ENCODE measurements around the gene AZIN2.
"Not testable (repeated sequence)": the region's sequence is repeated elsewhere in the genome, so short reads cannot be mapped to it uniquely, and the experiment has no call there.

Gene AZIN2

DNA sequence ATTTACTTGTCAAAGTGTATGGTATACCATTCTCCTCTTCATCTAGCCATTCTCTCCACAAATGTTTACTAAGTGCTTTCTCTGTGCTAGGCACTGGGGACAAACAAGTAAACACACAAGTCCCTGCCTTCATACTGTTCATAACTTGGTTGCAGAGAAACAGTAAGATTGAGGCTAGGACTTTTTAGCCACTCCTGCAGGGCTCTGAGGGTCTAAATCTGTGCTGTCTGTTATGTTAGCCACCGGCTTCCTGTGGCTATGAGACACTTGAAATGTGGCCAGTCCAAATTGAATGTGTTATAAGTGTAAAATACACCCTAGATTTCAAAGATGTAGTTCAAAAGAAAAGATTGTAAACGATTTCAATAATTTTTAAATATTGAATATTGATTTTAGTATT lies 50.2 kb downstream of the AZIN2 start:
- no peak for FAIRE-seq

- no peak for FAIRE-seq
Measured at GRCh38 chr1:33132549-33132948, 51.6 kb downstream of the AZIN2 start.

DNA sequence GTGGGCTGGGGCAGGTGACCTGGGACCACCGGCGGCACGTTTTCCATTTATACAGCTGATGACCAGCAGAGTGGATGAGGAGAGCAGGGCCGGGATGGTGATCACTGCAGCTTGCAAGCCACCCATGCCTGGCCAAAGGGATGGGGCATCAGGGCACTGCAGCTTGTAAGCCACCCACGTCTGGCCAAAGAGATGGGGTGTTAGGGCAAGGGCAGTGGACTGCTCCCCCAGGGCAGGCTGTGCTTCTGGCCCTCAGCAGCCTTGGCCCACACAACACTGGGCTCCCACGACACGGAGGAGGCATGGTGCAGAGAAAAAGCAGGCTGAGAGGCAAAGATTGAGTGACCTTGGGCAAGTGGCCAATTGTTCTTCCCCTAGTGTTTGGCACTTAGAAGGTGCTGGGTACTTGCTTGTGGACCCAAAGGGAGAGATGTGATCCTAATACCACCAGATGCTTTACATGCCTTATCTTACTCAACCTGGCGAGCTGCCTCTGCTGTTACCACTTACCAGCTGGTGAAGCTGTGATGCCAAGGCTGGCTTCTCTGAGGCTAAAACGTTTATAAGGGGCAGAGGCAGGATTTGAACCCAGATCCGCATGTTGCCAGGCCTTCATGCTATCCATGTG lies 52.6 kb downstream of the AZIN2 start:
- no peak for FAIRE-seq

GRCh38 chr1:33136041-33136440 lies 55.1 kb downstream of the AZIN2 start:
- FAIRE-seq: not testable (repeated sequence)

DNA sequence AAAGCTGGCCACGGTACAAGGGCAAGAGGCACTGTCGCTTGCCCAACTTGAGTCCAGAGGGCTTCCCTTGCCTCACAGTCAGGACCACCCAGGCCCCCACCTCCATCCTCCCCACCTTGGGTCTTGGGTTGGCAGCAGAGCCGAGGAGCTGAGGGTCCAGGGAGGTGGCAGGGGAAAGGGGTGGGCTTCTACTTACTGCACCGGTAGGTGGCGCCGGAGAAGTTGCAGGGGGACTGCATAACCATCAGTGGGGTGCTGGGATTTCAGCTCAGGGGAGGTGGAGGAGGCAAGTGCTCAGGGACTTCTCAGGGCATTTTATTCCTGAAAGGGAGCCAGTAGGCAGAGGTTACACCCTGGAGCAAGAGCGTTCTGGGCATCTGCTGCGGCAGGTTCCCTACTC lies 56.8 kb downstream of the AZIN2 start:
- FAIRE-seq: no peak

- FAIRE-seq: no peak
Measured at GRCh38 chr1:33140153-33141149, 59.5 kb downstream of the AZIN2 start.

DNA sequence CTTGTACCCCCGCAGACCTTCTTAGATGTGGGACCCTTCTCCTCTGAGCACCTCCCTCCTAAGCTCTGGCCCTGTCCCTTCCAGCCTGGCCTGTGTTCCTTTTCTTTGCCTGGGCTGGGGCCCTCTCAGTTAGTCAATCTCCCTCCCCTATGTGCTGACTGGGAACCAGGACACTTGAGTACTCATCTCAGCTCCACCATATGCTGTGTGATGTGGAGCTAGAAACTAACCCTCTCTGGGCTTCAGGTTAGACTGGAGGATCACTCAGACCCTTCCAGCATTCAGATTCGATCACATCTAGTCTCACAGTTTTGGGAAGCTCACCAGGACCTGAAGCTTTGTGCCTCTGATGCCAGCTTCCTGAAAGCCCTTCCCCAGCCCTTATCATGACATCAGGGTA lies 60.3 kb downstream of the AZIN2 start:
- no peak for FAIRE-seq

- FAIRE-seq: no peak
Measured at GRCh38 chr1:33141781-33142180, 60.8 kb downstream of the AZIN2 start.

GRCh38 chr1:33142483-33143064 lies 61.6 kb downstream of the AZIN2 start:
- FAIRE-seq: no peak

GRCh38 chr1:33143176-33143575 lies 62.2 kb downstream of the AZIN2 start:
- FAIRE-seq: no peak

- FAIRE-seq: no peak
Measured at GRCh38 chr1:33143698-33144097, 62.7 kb downstream of the AZIN2 start.

DNA sequence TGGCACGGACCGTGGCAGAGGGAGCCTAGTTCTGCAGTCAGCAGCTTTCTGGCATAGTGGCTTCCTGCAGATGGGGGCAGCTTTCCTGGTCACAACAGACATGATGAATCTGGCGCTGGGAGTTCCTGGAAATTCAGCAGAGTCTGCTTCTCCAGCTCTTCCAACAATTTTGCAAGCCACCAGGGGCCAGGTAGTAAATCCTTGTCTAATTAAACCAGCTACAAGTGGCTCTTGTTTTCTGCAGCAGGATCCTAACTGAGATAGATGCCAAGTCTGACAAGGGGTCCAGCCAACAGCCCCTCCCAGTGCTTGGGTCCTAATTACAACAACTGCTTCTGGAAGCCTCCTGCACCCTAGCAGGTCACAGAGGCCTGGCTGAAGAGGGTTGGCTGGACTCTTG lies 65.0 kb downstream of the AZIN2 start:
- FAIRE-seq: no peak

DNA sequence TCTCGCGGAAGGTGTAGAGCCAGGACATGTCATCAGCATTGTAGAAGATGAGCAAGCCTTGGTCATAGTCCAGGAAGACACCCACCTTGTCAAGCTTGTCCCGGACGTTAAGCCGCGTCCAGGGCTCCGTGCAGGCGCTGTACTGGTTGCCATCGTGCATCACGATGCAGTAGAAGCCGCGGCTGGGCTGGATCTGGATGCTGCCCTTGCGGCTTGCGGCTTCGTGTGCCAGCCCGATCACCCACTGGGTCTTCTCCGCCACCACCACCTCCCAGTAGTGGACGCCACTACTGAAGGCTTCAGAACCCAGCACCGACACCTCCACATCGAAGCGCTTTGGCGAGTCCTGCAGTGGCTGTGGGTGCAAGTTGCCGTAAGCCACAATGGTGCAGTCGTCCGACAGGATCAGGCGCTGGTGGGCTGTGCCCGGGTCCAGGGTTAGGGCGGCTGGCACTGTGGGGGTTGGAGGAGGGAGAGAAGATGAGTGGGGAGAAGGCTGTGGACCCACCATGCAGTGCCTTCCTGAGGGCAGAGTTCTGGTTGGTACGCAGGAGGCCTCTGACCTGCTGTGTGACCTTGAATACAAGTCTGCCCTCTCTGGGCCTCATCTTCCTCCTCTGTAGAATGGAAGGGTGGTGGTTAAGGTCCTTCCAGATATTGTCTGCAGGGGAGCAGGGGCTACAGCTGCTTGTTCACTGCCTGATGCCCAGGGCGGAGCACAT lies 66.5 kb downstream of the AZIN2 start:
- FAIRE-seq: no peak

DNA sequence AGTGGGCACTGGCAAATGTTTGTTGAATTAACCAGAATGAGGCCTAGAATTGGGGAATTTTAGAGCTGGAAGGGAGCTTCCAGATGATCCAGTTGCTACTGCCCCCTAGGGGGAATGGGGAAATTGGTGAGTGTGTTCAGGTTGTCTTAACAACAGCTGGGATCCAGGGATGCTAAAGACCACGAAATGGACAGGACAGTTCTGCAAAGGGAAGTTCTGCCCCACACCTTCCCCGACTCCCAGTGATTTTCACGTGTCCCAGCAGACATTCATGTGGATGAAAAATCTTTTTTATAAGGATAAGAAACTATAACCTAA lies 67.0 kb downstream of the AZIN2 start:
- no peak for FAIRE-seq

GRCh38 chr1:33148615-33149014 lies 67.7 kb downstream of the AZIN2 start:
- no peak for FAIRE-seq

GRCh38 chr1:33149453-33150190 lies 68.7 kb downstream of the AZIN2 start:
- FAIRE-seq: no peak

GRCh38 chr1:33150522-33150921 lies 69.6 kb downstream of the AZIN2 start:
- FAIRE-seq: no peak

DNA sequence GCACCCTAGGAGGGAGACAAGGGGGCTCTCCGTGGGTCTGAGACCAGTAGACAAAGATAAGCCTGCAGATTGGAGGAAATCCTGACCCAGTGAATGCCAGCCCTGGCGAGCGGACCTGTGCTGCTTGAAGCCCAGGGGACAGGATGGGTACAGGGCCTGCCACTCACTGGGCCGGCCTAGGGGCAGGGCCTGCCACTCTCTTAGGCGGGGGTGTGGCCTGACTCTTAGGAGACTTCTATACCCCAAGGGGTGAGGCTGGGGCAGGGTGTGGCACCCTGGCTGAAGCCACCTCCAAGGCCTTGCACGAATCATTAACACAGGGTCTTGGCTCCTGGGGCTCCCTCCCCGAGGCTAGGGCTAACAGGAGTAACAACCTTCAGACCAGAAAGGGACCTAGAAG lies 70.2 kb downstream of the AZIN2 start:
- FAIRE-seq: no peak

- FAIRE-seq: no peak
Measured at GRCh38 chr1:33152685-33153432, 71.9 kb downstream of the AZIN2 start.

DNA sequence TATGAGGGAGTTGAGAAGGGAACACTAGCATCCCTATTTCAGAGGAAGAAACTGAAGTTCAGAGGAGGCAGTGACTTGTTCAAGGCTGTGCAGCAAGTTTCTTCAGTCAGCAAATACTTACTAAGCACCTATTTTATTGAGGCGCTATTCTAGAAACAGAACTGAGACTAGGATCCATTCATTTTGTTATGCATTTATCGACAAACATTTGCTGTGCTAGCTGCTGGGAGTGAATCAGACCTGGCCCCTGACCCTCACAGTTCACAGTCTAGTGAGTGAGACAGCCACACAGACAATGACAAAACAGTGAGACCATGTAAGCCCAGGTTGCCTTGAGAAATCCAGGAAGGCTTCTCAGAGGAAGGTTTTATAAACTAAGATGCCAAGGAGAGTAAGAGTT lies 72.7 kb downstream of the AZIN2 start:
- FAIRE-seq: no peak

GRCh38 chr1:33155877-33156538 lies 75.1 kb downstream of the AZIN2 start:
- FAIRE-seq: no peak
